Measurements from ENCODE around the gene MACROD2. TPM values are rescaled to one million over a fixed set of nuclear protein-coding genes. Genes with fewer than 3 reads are reported as not detected.

The MACROD2 gene
- polyA plus RNA-seq, 1 donor from 2014 or later = 23.2 TPM

- H3K9me3 ChIP-seq (ENCODE audit: low read length) = no peaks in the 10 kb centered on the region
- no peak overlapping the region for H2AFZ ChIP-seq (ENCODE audit: low read depth, low read length)
- H3K36me3 ChIP-seq (ENCODE audit: insufficient read depth, low read length) = no peaks in the 10 kb centered on the region
- no peaks in the 10 kb centered on the region for H3K27me3 ChIP-seq (ENCODE audit: insufficient read depth, low read depth, low read length)
- H3K4me3 ChIP-seq (ENCODE audit: low read length) = no peak overlapping the region
- no peak for TF ChIP-seq SMC3 (conservative IDR thresholded peaks at IDR 0.05; ENCODE audit: poor library complexity)
- no peak for TF ChIP-seq MXI1 (conservative IDR thresholded peaks at IDR 0.05; ENCODE audit: poor library complexity, severe bottlenecking)
- no peak for TF ChIP-seq TAF1 (IDR thresholded peaks at IDR 0.05; ENCODE audit: low read depth)
- no peak for TF ChIP-seq CTCF (IDR thresholded peaks at IDR 0.05; ENCODE audit: poor library complexity, severe bottlenecking)
- no peak for TF ChIP-seq EP300 (conservative IDR thresholded peaks at IDR 0.05; ENCODE audit: poor library complexity, severe bottlenecking)
- no peak for TF ChIP-seq RAD21 (conservative IDR thresholded peaks at IDR 0.05)
- TF ChIP-seq, protein P1, sequence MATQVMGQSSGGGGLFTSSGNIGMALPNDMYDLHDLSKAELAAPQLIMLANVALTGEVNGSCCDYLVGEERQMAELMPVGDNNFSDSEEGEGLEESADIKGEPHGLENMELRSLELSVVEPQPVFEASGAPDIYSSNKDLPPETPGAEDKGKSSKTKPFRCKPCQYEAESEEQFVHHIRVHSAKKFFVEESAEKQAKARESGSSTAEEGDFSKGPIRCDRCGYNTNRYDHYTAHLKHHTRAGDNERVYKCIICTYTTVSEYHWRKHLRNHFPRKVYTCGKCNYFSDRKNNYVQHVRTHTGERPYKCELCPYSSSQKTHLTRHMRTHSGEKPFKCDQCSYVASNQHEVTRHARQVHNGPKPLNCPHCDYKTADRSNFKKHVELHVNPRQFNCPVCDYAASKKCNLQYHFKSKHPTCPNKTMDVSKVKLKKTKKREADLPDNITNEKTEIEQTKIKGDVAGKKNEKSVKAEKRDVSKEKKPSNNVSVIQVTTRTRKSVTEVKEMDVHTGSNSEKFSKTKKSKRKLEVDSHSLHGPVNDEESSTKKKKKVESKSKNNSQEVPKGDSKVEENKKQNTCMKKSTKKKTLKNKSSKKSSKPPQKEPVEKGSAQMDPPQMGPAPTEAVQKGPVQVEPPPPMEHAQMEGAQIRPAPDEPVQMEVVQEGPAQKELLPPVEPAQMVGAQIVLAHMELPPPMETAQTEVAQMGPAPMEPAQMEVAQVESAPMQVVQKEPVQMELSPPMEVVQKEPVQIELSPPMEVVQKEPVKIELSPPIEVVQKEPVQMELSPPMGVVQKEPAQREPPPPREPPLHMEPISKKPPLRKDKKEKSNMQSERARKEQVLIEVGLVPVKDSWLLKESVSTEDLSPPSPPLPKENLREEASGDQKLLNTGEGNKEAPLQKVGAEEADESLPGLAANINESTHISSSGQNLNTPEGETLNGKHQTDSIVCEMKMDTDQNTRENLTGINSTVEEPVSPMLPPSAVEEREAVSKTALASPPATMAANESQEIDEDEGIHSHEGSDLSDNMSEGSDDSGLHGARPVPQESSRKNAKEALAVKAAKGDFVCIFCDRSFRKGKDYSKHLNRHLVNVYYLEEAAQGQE (IDR thresholded peaks at IDR 0.05; ENCODE audit: borderline replicate concordance) = no peak
- no peak for TF ChIP-seq POLR2AphosphoS5 (IDR thresholded peaks at IDR 0.05)
- no peak for TF ChIP-seq EZH2 (IDR thresholded peaks at IDR 0.05; ENCODE audit: borderline replicate concordance, insufficient read depth, low read length, poor library complexity, severe bottlenecking)
- H3K9me2 ChIP-seq (ENCODE audit: insufficient read depth, low read length) = no peaks in the 10 kb centered on the region
- no peak overlapping the region for H3K27ac ChIP-seq (ENCODE audit: low read length)
- H4K20me1 ChIP-seq (ENCODE audit: insufficient read depth) = no peaks in the 10 kb centered on the region
- H3K9ac ChIP-seq (ENCODE audit: low read length) = no peak overlapping the region
- no peaks in the 10 kb centered on the region for H3F3A ChIP-seq (ENCODE audit: insufficient read depth, low read length, poor library complexity, severe bottlenecking)
- H3K4me2 ChIP-seq (ENCODE audit: low read length) = no peak overlapping the region
- no peaks in the 10 kb centered on the region for H3K79me2 ChIP-seq (replicated peaks; ENCODE audit: insufficient read depth, low read length)
Measured at GRCh38 chr20:14282140-14282539, 286.8 kb downstream of the MACROD2 start.

GRCh38 chr20:14284443-14284842 is 289.1 kb downstream of the MACROD2 start:
- Histone ChIP-seq H3K9me3 (ENCODE audit: low read length) (no peaks in the 10 kb centered on the region), H3K27ac (ENCODE audit: low read length) (no peak overlapping the region), H3K4me3 (ENCODE audit: low read length) (no peak overlapping the region), H3K9ac (ENCODE audit: low read length) (no peak overlapping the region), H3K9me2 (ENCODE audit: insufficient read depth, low read length) (no peaks in the 10 kb centered on the region), H3F3A (ENCODE audit: insufficient read depth, low read length, poor library complexity, severe bottlenecking) (no peaks in the 10 kb centered on the region), H4K20me1 (ENCODE audit: insufficient read depth) (no peaks in the 10 kb centered on the region), H2AFZ (ENCODE audit: low read depth, low read length) (no peak overlapping the region), H3K36me3 (ENCODE audit: insufficient read depth, low read length) (no peaks in the 10 kb centered on the region), H3K4me2 (ENCODE audit: low read length) (no peak overlapping the region), H3K27me3 (ENCODE audit: insufficient read depth, low read depth, low read length) (no peaks in the 10 kb centered on the region), H3K79me2 (replicated peaks; ENCODE audit: insufficient read depth, low read length) (no peaks in the 10 kb centered on the region)
- no peak for TF ChIP-seq RAD21 (conservative IDR thresholded peaks at IDR 0.05)
- TF ChIP-seq TAF1 (IDR thresholded peaks at IDR 0.05; ENCODE audit: low read depth) = no peak
- no peak for TF ChIP-seq EP300 (conservative IDR thresholded peaks at IDR 0.05; ENCODE audit: poor library complexity, severe bottlenecking)
- TF ChIP-seq CTCF (IDR thresholded peaks at IDR 0.05; ENCODE audit: poor library complexity, severe bottlenecking) = no peak
- TF ChIP-seq SMC3 (conservative IDR thresholded peaks at IDR 0.05; ENCODE audit: poor library complexity) = no peak
- TF ChIP-seq MXI1 (conservative IDR thresholded peaks at IDR 0.05; ENCODE audit: poor library complexity, severe bottlenecking) = no peak
- TF ChIP-seq POLR2AphosphoS5 (IDR thresholded peaks at IDR 0.05) = no peak
- TF ChIP-seq, protein P1 (IDR thresholded peaks at IDR 0.05; ENCODE audit: borderline replicate concordance) = no peak
- no peak for TF ChIP-seq EZH2 (IDR thresholded peaks at IDR 0.05; ENCODE audit: borderline replicate concordance, insufficient read depth, low read length, poor library complexity, severe bottlenecking)
